ENCODE results near the gene FOXN3. TPM values are rescaled to one million over a fixed set of nuclear protein-coding genes. Genes with fewer than 3 reads are reported as not detected.
A peak's percentile ranks its signal among the peaks of the same experiment; 100 is the strongest.

FOXN3 gene
- total RNA-seq, 1 experiment from 2014 or later = 125 TPM

- H2BK120ac ChIP-seq (ENCODE audit: low read depth, low read length, poor library complexity, severe bottlenecking) = no peak overlapping the region
- Mint-ChIP-seq H3K9me3 (no peaks in the 10 kb centered on the region; a peak in 1 of 5 replicates), H3K4me1 (peaks cover 47 to 61% of the 10 kb centered on the region in 2 experiments), H3K27ac (peak overlapping the region; percentile 89 to 94 (median 92)), H3K4me3 (peak overlapping the region in 1 of 2 experiments; percentile 42; a peak in 1 of 5 replicates), H3K36me3 (ENCODE audit: insufficient read depth in 1 of 3, low read depth in 3 of 3) (peaks cover 12 to 13% (median 13%) of the 10 kb centered on the region in 3 experiments), H3K27me3 (ENCODE audit: low read depth) (no peaks in the 10 kb centered on the region)
- DNase-seq = no peak
- H4K91ac ChIP-seq (ENCODE audit: insufficient read length, low read depth, low read length) = no peak overlapping the region
- H3T11ph ChIP-seq (ENCODE audit: low read length) = no peak overlapping the region
- no peak overlapping the region for H3K23ac ChIP-seq (ENCODE audit: insufficient read length, low read depth, low read length)
- no peak for TF ChIP-seq CTCF (conservative IDR thresholded peaks at IDR 0.05)
- H3K4ac ChIP-seq (ENCODE audit: low read depth, low read length) = no peak overlapping the region
- H4K5ac ChIP-seq (ENCODE audit: insufficient read length, low read depth, low read length) = no peak overlapping the region
- H3K23me2 ChIP-seq (ENCODE audit: insufficient read length, low read depth, low read length, poor library complexity, severe bottlenecking) = no peaks in the 10 kb centered on the region
- H2BK20ac ChIP-seq (ENCODE audit: low read depth, low read length, poor library complexity, severe bottlenecking) = no peak overlapping the region
- peaks cover 12% of the 10 kb centered on the region for H3K4me1 ChIP-seq (ENCODE audit: insufficient read depth, low read length)
- no CpG with 5 or more reads among the region's 15 CpGs for WGBS (ENCODE audit: extremely low coverage, insufficient read length, low lambda C conversion rate)
- no peak overlapping the region for H3K4me2 ChIP-seq (ENCODE audit: insufficient read depth, insufficient read length, low read length)
- no peak overlapping the region for H3K14ac ChIP-seq (ENCODE audit: insufficient read depth, low read length)
- no peaks in the 10 kb centered on the region for H3K27me3 ChIP-seq (ENCODE audit: insufficient read depth, low read length)
- H3K18ac ChIP-seq (ENCODE audit: insufficient read length, low read depth, low read length) = no peak overlapping the region
- no peak overlapping the region for H4K8ac ChIP-seq (replicated peaks; ENCODE audit: insufficient read length, low read depth, low read length)
- no peak overlapping the region for H2BK12ac ChIP-seq (ENCODE audit: insufficient read length, low read depth, low read length)
- H3K9me3 ChIP-seq (ENCODE audit: control insufficient read depth, low read depth, low read length) = no peaks in the 10 kb centered on the region
- H2AFZ ChIP-seq (ENCODE audit: low read length) = no peak overlapping the region
- H3K27ac ChIP-seq (ENCODE audit: insufficient read length, low read depth, low read length) = peak overlapping the region; percentile 33
- H4K20me1 ChIP-seq (ENCODE audit: control insufficient read depth, insufficient read depth, insufficient read length) = no peaks in the 10 kb centered on the region
- H3K79me1 ChIP-seq (ENCODE audit: insufficient read depth, low read depth, low read length, poor library complexity, severe bottlenecking) = peaks cover 5% of the 10 kb centered on the region
- no peak overlapping the region for H3K9ac ChIP-seq (ENCODE audit: extremely low read depth, insufficient read length, low read length)
- no peak overlapping the region for H3K56ac ChIP-seq (ENCODE audit: insufficient read length, low read depth, low read length)
- no peak overlapping the region for H2AK5ac ChIP-seq (ENCODE audit: insufficient read length, low read length)
- H2BK15ac ChIP-seq (ENCODE audit: low read depth, low read length) = no peak overlapping the region
- no peak overlapping the region for H2BK5ac ChIP-seq (ENCODE audit: insufficient read length, low read length)
- H3K79me2 ChIP-seq (ENCODE audit: insufficient read depth, low read length) = peaks cover 6% of the 10 kb centered on the region; the same call in 1 of the 2 replicates
Observed at GRCh38 chr14:89435892-89436656, 19.0 kb upstream of the FOXN3 start.
